ENCODE measurements around the gene EPB41L5. TPM values are rescaled to one million over a fixed set of nuclear protein-coding genes. Genes with fewer than 3 reads are reported as not detected.

The EPB41L5 gene
- total RNA-seq, 1 experiment from 2014 or later, result 34.9 TPM

- TF ChIP-seq ZNF121 (CRISPR knock-in tag; IDR thresholded peaks at IDR 0.05), result no peak
- TF ChIP-seq NR2C2 (CRISPR knock-in tag; IDR thresholded peaks at IDR 0.05), result no peak
- TF ChIP-seq RORB (CRISPR knock-in tag; IDR thresholded peaks at IDR 0.05), result no peak
- no peak for TF ChIP-seq RELA (CRISPR knock-in tag; IDR thresholded peaks at IDR 0.05; ENCODE audit: borderline replicate concordance)
Observed at GRCh38 chr2:120109186-120110061, 96.5 kb downstream of the EPB41L5 start (continued).

DNA sequence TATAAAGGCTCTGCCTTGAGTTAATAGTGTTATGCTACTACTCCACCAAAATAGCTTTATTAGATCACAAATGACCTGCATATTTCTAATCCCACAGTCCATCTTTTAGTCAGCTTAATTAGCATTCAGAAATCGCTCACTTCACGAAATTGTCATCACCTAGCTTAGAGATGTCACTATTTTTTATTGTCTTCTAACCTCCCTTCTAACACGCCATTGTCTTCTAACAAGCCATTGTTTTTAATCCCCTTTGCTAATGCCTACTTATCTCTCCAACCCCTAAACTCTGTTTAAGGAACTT, 97.1 kb downstream of the EPB41L5 start:
- H3K4me1 Mint-ChIP-seq, result no peaks in the 10 kb centered on the region

More for the DNA sequence above, 97.1 kb downstream of the EPB41L5 start:
- Mint-ChIP-seq H3K4me3 (no peak overlapping the region), H3K36me3 (no peaks in the 10 kb centered on the region), H3K27ac (no peak overlapping the region), H3K9me3 (no peaks in the 10 kb centered on the region), H3K27me3 (ENCODE audit: low read depth) (no peaks in the 10 kb centered on the region)
- ChIA-PET CTCF (interaction anchor here (1.0 kb wide), 1 partner anchor 65 kb away, joined by 3 read pairs; no protein-coding TSS in a partner anchor), POLR2A (no interaction called here)
- DNase-seq (ENCODE audit: low spot score) (no peak), ATAC-seq (no peak)
- TF ChIP-seq, protein P1, sequence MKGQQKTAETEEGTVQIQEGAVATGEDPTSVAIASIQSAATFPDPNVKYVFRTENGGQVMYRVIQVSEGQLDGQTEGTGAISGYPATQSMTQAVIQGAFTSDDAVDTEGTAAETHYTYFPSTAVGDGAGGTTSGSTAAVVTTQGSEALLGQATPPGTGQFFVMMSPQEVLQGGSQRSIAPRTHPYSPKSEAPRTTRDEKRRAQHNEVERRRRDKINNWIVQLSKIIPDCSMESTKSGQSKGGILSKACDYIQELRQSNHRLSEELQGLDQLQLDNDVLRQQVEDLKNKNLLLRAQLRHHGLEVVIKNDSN (CRISPR knock-in tag; IDR thresholded peaks at IDR 0.05), result no peak
- TF ChIP-seq NR3C1 (CRISPR knock-in tag; conservative IDR thresholded peaks at IDR 0.05; ENCODE audit: low read depth), result no peak
- TF ChIP-seq NFE2L1 (CRISPR knock-in tag; IDR thresholded peaks at IDR 0.05), result no peak
- TF ChIP-seq KAT7 (CRISPR knock-in tag; IDR thresholded peaks at IDR 0.05; ENCODE audit: borderline replicate concordance), result no peak
- TF ChIP-seq TCF7 (CRISPR knock-in tag; IDR thresholded peaks at IDR 0.05; ENCODE audit: low read depth), result no peak
- no peak for TF ChIP-seq ZBTB43 (CRISPR knock-in tag; IDR thresholded peaks at IDR 0.05)
- TF ChIP-seq, protein P2, sequence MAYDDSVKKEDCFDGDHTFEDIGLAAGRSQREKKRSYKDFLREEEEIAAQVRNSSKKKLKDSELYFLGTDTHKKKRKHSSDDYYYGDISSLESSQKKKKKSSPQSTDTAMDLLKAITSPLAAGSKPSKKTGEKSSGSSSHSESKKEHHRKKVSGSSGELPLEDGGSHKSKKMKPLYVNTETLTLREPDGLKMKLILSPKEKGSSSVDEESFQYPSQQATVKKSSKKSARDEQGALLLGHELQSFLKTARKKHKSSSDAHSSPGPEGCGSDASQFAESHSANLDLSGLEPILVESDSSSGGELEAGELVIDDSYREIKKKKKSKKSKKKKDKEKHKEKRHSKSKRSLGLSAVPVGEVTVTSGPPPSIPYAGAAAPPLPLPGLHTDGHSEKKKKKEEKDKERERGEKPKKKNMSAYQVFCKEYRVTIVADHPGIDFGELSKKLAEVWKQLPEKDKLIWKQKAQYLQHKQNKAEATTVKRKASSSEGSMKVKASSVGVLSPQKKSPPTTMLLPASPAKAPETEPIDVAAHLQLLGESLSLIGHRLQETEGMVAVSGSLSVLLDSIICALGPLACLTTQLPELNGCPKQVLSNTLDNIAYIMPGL (CRISPR knock-in tag; IDR thresholded peaks at IDR 0.05), result no peak
- no peak for TF ChIP-seq EMX1 (CRISPR knock-in tag; IDR thresholded peaks at IDR 0.05)
- no peak for TF ChIP-seq CREB1 (CRISPR knock-in tag; IDR thresholded peaks at IDR 0.05)
- no peak for TF ChIP-seq GRHL2 (CRISPR knock-in tag; IDR thresholded peaks at IDR 0.05; ENCODE audit: insufficient replicate concordance, severe bottlenecking)
- no peak for TF ChIP-seq CREM (CRISPR knock-in tag; IDR thresholded peaks at IDR 0.05)
- TF ChIP-seq ZNF423 (CRISPR knock-in tag; IDR thresholded peaks at IDR 0.05), result no peak
- TF ChIP-seq JUN (CRISPR knock-in tag; IDR thresholded peaks at IDR 0.05), result no peak
- TF ChIP-seq SMAD4 (CRISPR knock-in tag; IDR thresholded peaks at IDR 0.05), result no peak
- TF ChIP-seq SP1 (CRISPR knock-in tag; conservative IDR thresholded peaks at IDR 0.05), result no peak
- TF ChIP-seq HMGA2 (CRISPR knock-in tag; IDR thresholded peaks at IDR 0.05), result no peak
- no peak for TF ChIP-seq PRDM15 (CRISPR knock-in tag; IDR thresholded peaks at IDR 0.05)
